ENCODE data around the gene NUP160. TPM values are rescaled to one million over a fixed set of nuclear protein-coding genes. Genes with fewer than 3 reads are reported as not detected.

Gene NUP160
- total and polyA plus RNA-seq, 2 of the 13 experiments (the other 11 are each of a cell fraction or from before 2014, with no cell fraction given): 28.3 to 43.5 TPM

DNA sequence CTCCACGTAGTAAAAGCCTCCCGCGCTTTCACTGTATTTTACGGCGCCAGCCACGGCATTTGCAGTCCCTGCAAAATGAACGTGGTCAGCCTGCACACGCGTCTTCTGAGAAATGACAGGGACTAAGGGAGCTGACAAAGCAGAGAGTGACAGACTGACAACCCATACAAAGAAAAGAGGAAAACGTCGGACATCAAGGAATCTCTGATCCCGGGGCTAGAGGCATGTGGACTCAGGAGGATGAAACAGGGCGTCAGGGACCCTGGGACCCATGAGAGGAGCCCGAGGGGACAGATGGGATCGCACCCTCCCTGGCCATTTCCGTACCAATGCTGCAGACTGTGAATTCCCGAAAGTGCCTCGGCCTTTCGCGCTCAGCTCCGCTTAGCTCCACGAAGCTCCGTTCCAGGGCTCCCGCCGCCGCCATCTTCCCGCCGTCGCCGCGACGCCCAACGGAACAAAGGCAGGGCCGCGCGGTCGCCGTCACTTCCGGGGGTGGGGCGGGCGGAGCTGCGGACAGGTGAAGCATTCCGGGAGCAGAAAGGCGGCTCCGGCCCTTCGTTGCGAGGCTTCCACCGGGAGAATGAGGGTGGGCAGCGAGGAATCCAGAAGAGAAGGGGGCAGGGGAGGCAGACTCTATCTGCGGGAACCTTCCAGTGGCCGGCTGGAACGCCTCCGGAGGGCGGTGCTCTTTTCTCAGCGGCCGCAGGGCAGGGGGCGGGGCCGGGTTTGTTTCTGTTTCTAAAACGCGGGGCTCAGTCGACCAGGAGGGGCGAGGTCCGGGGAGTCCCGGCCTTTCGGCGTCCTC lies at the start of gene NUP160 (continued):
- peak; percentile 87 for TF ChIP-seq THAP11 (CRISPR knock-in tag; IDR thresholded peaks at IDR 0.05)
- TF ChIP-seq ZSCAN22 (CRISPR knock-in tag; IDR thresholded peaks at IDR 0.05): no peak
- TF ChIP-seq ZBTB14 (CRISPR knock-in tag; IDR thresholded peaks at IDR 0.05): 0 out of 2 replicates have a peak, but pooled peaks have one; percentile 32
- peak; percentile 56; the same call in 1 of the 2 replicates for TF ChIP-seq RXRA (CRISPR knock-in tag; IDR thresholded peaks at IDR 0.05)
- no peak for TF ChIP-seq HIC2 (CRISPR knock-in tag; IDR thresholded peaks at IDR 0.05; ENCODE audit: low read depth)
- TF ChIP-seq ZNF160 (CRISPR knock-in tag; IDR thresholded peaks at IDR 0.05): peak; percentile 63; the same call in 1 of the 2 replicates
- TF ChIP-seq ZNF557 (CRISPR knock-in tag; IDR thresholded peaks at IDR 0.05): peak; percentile 62; the same call in 1 of the 2 replicates
- no peak for TF ChIP-seq RFXANK (CRISPR knock-in tag; IDR thresholded peaks at IDR 0.05)
- 0 out of 2 replicates have a peak, but pooled peaks have one; percentile 60 for TF ChIP-seq ZFAT (CRISPR knock-in tag; conservative IDR thresholded peaks at IDR 0.05)
- TF ChIP-seq MXD1 (CRISPR knock-in tag; IDR thresholded peaks at IDR 0.05): peak; percentile 78; the same call in 1 of the 2 replicates
- TF ChIP-seq, protein P1, sequence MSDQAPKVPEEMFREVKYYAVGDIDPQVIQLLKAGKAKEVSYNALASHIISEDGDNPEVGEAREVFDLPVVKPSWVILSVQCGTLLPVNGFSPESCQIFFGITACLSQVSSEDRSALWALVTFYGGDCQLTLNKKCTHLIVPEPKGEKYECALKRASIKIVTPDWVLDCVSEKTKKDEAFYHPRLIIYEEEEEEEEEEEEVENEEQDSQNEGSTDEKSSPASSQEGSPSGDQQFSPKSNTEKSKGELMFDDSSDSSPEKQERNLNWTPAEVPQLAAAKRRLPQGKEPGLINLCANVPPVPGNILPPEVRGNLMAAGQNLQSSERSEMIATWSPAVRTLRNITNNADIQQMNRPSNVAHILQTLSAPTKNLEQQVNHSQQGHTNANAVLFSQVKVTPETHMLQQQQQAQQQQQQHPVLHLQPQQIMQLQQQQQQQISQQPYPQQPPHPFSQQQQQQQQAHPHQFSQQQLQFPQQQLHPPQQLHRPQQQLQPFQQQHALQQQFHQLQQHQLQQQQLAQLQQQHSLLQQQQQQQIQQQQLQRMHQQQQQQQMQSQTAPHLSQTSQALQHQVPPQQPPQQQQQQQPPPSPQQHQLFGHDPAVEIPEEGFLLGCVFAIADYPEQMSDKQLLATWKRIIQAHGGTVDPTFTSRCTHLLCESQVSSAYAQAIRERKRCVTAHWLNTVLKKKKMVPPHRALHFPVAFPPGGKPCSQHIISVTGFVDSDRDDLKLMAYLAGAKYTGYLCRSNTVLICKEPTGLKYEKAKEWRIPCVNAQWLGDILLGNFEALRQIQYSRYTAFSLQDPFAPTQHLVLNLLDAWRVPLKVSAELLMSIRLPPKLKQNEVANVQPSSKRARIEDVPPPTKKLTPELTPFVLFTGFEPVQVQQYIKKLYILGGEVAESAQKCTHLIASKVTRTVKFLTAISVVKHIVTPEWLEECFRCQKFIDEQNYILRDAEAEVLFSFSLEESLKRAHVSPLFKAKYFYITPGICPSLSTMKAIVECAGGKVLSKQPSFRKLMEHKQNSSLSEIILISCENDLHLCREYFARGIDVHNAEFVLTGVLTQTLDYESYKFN (CRISPR knock-in tag; conservative IDR thresholded peaks at IDR 0.05): peak; percentile 36; the same call in 1 of the 2 replicates
- no peak for TF ChIP-seq ARID2 (CRISPR knock-in tag; IDR thresholded peaks at IDR 0.05; ENCODE audit: borderline replicate concordance)
- 0 out of 2 replicates have a peak, but pooled peaks have one; percentile 52 for TF ChIP-seq EED (CRISPR knock-in tag; IDR thresholded peaks at IDR 0.05)
- 0 out of 2 replicates have a peak, but pooled peaks have one; percentile 7 for TF ChIP-seq CEBPG (CRISPR knock-in tag; IDR thresholded peaks at IDR 0.05)
- TF ChIP-seq, protein P2, sequence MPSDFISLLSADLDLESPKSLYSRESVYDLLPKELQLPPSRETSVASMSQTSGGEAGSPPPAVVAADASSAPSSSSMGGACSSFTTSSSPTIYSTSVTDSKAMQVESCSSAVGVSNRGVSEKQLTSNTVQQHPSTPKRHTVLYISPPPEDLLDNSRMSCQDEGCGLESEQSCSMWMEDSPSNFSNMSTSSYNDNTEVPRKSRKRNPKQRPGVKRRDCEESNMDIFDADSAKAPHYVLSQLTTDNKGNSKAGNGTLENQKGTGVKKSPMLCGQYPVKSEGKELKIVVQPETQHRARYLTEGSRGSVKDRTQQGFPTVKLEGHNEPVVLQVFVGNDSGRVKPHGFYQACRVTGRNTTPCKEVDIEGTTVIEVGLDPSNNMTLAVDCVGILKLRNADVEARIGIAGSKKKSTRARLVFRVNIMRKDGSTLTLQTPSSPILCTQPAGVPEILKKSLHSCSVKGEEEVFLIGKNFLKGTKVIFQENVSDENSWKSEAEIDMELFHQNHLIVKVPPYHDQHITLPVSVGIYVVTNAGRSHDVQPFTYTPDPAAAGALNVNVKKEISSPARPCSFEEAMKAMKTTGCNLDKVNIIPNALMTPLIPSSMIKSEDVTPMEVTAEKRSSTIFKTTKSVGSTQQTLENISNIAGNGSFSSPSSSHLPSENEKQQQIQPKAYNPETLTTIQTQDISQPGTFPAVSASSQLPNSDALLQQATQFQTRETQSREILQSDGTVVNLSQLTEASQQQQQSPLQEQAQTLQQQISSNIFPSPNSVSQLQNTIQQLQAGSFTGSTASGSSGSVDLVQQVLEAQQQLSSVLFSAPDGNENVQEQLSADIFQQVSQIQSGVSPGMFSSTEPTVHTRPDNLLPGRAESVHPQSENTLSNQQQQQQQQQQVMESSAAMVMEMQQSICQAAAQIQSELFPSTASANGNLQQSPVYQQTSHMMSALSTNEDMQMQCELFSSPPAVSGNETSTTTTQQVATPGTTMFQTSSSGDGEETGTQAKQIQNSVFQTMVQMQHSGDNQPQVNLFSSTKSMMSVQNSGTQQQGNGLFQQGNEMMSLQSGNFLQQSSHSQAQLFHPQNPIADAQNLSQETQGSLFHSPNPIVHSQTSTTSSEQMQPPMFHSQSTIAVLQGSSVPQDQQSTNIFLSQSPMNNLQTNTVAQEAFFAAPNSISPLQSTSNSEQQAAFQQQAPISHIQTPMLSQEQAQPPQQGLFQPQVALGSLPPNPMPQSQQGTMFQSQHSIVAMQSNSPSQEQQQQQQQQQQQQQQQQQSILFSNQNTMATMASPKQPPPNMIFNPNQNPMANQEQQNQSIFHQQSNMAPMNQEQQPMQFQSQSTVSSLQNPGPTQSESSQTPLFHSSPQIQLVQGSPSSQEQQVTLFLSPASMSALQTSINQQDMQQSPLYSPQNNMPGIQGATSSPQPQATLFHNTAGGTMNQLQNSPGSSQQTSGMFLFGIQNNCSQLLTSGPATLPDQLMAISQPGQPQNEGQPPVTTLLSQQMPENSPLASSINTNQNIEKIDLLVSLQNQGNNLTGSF (CRISPR knock-in tag; IDR thresholded peaks at IDR 0.05): peak; percentile 56

Data from HepG2 (cell line).